Choroid plexus epithelial cell (primary cell): ENCODE measurements around the gene TRIM50.
"Not testable (repeated sequence)": the region's sequence is repeated elsewhere in the genome, so short reads cannot be mapped to it uniquely, and the experiment has no call there.

Experiments used
- DNase-seq: peaks from one replicate; pipeline ENCODE4 v3.0.0-alpha.2; 2010; ENCODE audit warnings: low read depth
- H3K4me3 ChIP-seq: 2 replicates; pipeline ENCODE4 v1.5.1; 2011; ENCODE audit warnings: low read depth, mild to moderate bottlenecking, control low read depth, low read length, moderate library complexity
- CTCF ChIP-seq: conservative IDR thresholded peaks from 2 replicates; pipeline ENCODE4 v1.5.1; 2011; ENCODE audit warnings: low read depth, mild to moderate bottlenecking, control low read depth, inconsistent platforms, low read length, moderate library complexity

Gene TRIM50

GRCh38 chr7:73364006-73364728, 36.3 kb upstream of the TRIM50 start:
- no peak overlapping the region for H3K4me3 ChIP-seq
- TF ChIP-seq CTCF, result no peak
- DNase-seq, result no peak

GRCh38 chr7:73363225-73364005, 35.5 kb upstream of the TRIM50 start:
- TF ChIP-seq CTCF, result no peak
- no peak overlapping the region for H3K4me3 ChIP-seq
- no peak for DNase-seq

GRCh38 chr7:73360590-73360989, 32.7 kb upstream of the TRIM50 start:
- DNase-seq, H3K4me3 ChIP-seq: not testable (repeated sequence)

GRCh38 chr7:73359746-73360375, 32.0 kb upstream of the TRIM50 start:
- no peak overlapping the region for H3K4me3 ChIP-seq
- TF ChIP-seq CTCF, result no peak
- no peak for DNase-seq

GRCh38 chr7:73359306-73359705, 31.4 kb upstream of the TRIM50 start:
- no peak for TF ChIP-seq CTCF
- DNase-seq, result no peak
- no peak overlapping the region for H3K4me3 ChIP-seq

GRCh38 chr7:73358590-73359275, 30.9 kb upstream of the TRIM50 start:
- no peak for TF ChIP-seq CTCF
- H3K4me3 ChIP-seq, result peak overlapping the region; percentile 47
- no peak for DNase-seq

- H3K4me3 ChIP-seq, result no peak overlapping the region
- no peak for TF ChIP-seq CTCF
- no peak for DNase-seq
Measured at GRCh38 chr7:73356159-73356558, 28.3 kb upstream of the TRIM50 start.
